Epithelial cell of proximal tubule (primary cell): ENCODE measurements around the gene SORBS2. TPM values are rescaled to one million over a fixed set of nuclear protein-coding genes. Genes with fewer than 3 reads are reported as not detected.

Experiments
- DNase-seq: peaks from one replicate; pipeline ENCODE4 v3.0.0-alpha.2; 2011; ENCODE audit warnings: low read depth
- H3K4me3 ChIP-seq: 2 replicates; pipeline ENCODE4 v1.5.1; 2011; ENCODE audit warnings: low read depth, mild to moderate bottlenecking, low read length
- CTCF ChIP-seq: conservative IDR thresholded peaks from 2 replicates; pipeline ENCODE4 v1.5.1; 2012; ENCODE audit warnings: low read depth, mild to moderate bottlenecking, low read length
- total RNA-seq: library from RNA; depleted of rRNA; stranded (reverse); fragments of >200 nt; gene quantifications from 2 replicates; pipeline ENCODE4 v1.2.3, GENCODE V29; 2015

Gene SORBS2
- total RNA-seq, 1 donor from 2014 or later, result 11.6 TPM

GRCh38 chr4:185749858-185750257 is 62.1 kb downstream of the SORBS2 start:
- TF ChIP-seq CTCF, result no peak
- DNase-seq, result no peak
- H3K4me3 ChIP-seq, result no peak overlapping the region

GRCh38 chr4:185748901-185749390 is 63.0 kb downstream of the SORBS2 start:
- TF ChIP-seq CTCF, result no peak

GRCh38 chr4:185745891-185746290 is 66.1 kb downstream of the SORBS2 start:
- DNase-seq, result no peak
- no peak for TF ChIP-seq CTCF
- H3K4me3 ChIP-seq, result no peak overlapping the region

More at GRCh38 chr4:185748901-185749390, 63.0 kb downstream of the SORBS2 start:
- no peak for DNase-seq
- no peak overlapping the region for H3K4me3 ChIP-seq

- no peak overlapping the region for H3K4me3 ChIP-seq
- DNase-seq, result no peak
- TF ChIP-seq CTCF, result no peak
Measured at GRCh38 chr4:185744946-185745345, 67.0 kb downstream of the SORBS2 start.

- TF ChIP-seq CTCF, result no peak
- no peak for DNase-seq
- no peak overlapping the region for H3K4me3 ChIP-seq
Measured at GRCh38 chr4:185744488-185744862, 67.5 kb downstream of the SORBS2 start.

- no peak for TF ChIP-seq CTCF
- H3K4me3 ChIP-seq, result no peak overlapping the region
- DNase-seq, result no peak
Measured at GRCh38 chr4:185743722-185744487, 68.1 kb downstream of the SORBS2 start.

GRCh38 chr4:185742766-185743165 is 69.2 kb downstream of the SORBS2 start:
- no peak for DNase-seq
- no peak overlapping the region for H3K4me3 ChIP-seq
- no peak for TF ChIP-seq CTCF
